GM21723 (cell line): ENCODE data around the gene GRIA2.
"Not testable (repeated sequence)": the region's sequence is repeated elsewhere in the genome, so short reads cannot be mapped to it uniquely, and the experiment has no call there.

Experiments
- ATAC-seq: cut with Tn5 transposase; IDR thresholded peaks from one replicate; pipeline ENCODE4 v1.9.1; 2021; ENCODE audit warnings: mild to moderate bottlenecking, moderate library complexity; ENCODE audit not compliant: unreplicated experiment

GRIA2 gene

DNA sequence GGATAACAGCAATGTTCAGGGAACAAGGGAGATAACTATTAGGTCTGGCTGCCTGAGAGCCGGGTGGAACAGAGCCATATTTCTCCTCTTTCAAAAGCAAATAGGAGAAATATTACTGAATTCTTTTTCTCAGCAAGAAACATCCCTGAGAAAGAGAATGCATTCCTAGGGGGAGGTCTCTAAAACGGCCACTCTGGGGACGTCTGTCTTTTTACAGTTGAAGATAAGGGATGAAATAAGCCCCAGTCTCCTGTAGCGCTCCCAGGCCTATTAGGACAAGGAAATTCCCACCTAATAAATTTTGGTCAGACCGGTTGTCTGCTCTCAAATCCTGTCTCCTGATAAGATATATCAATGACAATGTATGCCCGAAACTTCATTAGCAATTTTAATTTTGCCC is 37.6 kb downstream of the GRIA2 start:
- ATAC-seq = not testable (repeated sequence)

DNA sequence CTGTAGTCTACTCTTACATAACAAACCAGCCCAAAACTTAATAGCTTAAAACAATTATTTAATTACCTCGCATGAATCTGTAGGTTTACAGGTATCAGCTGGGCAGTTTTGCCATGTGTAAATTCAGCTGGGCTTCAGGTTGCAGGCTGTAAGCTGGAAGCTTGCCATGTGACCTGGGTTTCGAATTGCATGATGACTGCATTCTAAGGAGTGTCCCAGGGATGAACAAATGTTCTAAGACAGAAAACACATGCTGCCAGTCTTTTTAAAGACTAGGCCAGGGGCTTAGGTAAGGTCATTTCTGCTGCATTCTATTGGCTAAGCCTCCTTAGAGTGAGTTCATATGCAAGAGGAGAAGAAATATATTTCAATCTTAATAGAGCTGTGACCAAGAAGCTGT is 44.8 kb downstream of the GRIA2 start:
- ATAC-seq = no peak

DNA sequence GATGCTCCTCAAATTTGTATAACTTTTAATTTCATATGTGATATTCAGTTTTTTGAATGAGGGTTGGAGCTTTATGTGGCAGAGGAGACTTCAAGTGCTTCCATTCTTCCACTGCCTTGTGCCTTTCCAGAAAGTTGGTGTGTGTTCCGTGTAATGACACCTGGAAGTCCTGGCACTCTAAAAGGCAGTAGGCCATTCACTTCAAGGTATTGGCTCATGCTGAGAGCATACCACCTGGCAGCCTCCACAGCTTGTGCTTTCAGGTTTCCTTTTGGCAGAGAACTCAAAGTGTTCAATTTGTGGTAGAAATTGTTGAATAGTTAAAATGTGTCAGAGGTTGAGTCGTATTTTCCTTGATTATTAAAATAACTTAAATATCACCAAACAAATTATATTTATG is 49.6 kb downstream of the GRIA2 start:
- ATAC-seq = no peak

DNA sequence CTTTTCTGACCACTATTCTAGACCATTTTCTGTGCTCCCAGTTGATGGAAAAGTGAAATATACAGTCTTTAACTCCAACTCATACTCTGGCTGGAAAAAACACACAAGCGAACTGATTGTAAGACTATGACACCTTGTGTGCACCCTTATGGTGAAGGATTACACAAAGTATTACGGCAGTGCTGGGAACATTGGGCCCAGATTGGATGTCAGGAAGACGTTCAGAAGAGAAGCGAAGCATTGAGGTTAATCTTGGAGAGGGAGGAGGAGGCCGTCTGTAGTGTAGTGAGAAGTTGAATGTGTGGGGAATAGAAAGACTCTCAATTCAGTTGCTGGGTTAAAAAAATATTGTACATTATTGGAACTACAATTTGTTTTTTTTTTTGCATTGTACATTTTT is 50.0 kb downstream of the GRIA2 start:
- ATAC-seq = no peak

DNA sequence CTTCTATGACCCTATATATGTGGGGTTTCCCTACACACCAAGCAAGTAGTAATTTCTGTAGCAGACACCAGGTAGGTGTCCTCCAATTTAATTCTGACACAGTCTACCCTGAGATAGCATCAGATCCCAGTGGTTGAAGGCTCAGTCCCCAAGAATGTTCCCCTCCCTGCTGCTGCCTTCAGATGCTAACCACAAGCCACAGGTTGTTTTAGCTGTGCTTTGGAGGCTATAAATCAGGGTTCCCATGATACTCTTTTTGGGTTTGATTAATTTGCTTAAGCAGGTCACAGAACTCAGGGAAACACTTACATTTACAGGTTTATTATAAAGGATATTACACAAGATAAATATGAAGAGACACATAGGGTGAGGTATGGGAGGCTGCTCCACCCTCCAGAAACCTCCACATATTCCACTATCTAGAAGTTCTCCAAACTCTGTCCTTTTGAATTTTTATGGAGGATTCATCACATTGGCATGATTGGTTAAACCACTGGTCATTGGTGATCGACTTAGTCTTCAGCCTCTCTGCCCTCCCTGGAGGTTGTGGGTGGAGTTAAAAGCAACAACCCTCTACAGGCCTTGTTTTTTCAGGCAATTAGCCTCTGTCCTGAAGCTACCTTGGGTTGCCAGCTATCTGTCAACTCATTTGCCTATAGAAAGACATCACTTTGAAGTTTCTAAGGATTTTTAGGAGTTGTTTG is 50.8 kb downstream of the GRIA2 start:
- ATAC-seq = no peak

DNA sequence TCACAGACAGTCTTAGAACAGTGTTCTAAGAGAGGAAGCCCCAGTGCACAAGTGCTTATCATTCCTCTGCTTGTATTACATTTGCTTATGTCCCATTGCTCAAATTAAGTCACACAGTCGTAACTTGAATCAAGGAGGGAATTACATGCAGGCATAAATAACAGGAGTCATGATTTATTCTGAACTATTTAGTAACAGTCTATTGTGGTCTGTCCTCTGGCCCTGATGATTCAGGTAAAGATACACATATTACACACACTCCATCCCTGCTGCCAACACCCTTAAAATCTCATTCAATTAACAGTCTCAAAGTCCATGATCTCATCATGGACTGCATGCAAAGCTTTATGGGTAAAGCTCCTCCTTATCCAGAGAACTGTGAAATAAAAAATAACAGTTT is 60.1 kb downstream of the GRIA2 start:
- ATAC-seq = no peak

DNA sequence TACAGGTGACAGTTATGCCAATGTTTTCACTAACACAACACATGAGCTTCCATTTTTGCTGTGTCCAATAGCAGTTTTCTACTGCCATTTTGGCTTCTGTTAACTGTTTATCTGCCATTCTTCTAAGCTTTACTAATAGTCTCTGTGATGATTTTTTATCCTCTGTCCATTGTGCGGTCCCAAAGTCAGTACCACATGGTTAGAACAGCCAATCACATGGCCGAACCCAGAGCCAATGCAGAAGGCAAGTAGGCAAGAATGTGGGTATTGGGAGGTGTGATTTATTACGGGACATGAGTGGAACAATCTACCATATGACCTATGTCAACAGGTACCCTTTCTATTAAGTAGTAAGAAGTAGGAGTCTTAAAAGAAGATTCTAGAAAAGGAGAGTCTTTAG is 61.5 kb downstream of the GRIA2 start:
- ATAC-seq = no peak

DNA sequence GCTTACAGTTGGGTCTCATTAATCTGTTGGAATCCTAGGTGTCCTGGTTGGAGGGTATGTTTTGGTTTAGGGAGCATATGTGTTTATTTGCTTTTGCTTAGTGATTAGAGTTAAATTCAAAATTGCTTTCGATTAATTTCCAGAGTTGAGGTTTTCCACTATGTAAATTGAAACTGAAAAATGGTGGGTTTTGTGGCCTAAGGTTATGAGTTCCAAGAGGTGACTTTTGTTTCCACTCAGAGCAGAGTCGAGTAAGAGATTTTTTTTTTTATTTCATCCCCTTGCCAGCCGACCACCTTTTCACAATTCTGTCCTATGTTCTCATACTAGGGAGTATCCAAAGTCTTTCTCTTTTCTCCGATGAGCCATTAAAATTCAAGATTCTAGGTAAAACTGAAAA is 66.9 kb downstream of the GRIA2 start:
- ATAC-seq = no peak

DNA sequence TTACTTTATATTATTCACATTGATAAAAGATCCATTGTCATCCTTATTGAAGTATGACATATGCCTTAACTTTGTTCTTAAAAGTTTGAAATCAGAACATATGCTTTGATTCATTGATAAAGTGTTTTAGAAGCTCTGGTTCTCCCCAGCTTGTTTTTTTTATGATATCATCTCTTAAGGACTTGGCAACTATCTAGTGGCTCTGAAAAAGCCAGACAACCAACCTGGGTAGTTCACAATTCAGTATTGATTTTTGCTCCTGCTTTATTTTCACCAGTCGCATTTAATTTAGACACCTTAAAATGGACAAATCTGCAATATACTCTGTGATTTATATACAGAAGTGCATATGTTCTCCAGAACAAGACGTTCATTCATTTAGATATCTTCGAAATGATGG is 70.1 kb downstream of the GRIA2 start:
- no peak for ATAC-seq

DNA sequence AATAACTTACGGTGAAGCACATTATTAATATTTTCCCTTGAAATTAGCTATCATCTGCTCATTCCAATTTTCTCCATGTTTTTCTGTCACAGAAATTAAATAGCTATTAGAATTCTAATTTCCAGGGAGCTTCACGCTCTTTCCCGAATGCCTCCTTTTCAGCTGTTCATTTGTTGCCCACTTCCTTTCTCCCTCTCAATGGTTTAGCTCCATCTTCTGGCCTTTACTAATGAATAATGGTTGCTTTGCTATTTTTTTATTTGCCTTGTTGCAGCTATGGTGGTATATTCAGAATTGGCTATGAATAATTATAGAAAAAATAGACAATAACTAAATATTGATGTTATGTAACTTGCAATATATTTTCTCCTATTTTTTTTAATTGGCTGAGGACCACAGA is 70.5 kb downstream of the GRIA2 start:
- ATAC-seq = no peak

DNA sequence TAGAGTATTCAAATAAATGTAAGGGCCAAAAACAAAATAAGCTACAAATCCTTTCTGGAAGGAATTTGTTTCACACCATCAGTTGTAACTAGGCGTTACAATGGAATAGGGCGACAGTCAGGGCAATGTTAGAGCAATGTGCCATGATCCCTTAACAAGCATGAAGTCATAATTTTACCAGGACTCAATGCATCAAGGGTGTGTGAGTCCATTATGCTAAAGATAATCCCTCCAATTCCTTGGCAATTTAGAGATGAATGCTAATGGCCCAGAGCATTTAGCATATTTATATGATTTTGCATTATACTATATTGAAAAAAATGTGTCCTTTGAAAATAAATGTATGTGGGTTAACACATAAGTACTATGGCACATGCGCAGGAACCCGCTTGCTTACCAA is 73.1 kb downstream of the GRIA2 start:
- no peak for ATAC-seq

DNA sequence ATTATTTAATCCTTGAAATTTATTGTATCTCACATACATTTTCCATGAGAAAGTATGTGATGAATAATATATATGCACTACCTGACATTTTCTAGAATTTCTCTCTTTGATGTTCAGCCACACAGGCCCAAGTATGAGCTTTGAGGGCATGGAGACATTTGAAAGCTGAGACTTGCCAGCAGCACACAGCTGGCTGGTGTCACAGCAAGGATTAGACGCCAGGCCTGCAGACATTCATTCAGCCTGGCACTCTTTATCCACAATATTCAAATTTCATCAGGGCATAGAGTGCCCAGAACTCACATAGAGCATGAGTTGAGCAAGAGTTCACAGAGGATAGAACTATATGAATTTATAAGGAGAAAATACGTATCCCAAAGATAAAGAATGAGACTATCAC is 74.0 kb downstream of the GRIA2 start:
- ATAC-seq = no peak

DNA sequence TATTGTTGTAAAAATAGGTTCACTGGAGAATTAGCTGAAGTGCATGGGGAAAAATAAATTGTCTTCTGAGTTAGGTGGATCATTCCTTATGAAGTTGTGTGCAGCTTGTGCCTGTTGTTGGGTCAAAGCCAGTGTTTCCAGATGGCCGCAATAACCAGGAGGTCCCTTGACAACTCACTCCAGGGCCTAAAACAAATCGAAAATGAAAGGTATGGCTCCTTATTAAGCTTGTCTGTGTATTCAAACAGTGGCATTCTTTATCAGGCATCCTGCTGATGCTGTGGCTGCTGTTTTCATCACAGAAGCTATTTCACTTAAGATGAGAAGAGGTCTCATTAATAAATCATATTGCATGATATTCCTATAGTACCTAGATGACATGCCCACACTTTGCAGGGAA is 80.2 kb downstream of the GRIA2 start:
- ATAC-seq = no peak

DNA sequence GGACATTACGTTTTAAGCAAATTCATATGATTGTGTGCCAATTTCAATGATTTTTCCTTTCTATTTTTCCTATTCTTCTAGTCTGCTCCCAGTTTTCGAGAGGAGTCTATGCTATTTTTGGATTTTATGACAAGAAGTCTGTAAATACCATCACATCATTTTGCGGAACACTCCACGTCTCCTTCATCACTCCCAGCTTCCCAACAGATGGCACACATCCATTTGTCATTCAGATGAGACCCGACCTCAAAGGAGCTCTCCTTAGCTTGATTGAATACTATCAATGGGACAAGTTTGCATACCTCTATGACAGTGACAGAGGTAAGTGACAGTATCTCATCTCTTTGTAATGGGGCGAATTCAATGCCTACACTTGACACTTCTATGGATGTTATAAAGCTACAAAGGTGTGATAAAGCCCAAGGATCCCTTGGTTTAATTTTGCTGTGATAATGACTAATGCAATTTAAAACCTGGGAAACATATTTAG is 83.0 kb downstream of the GRIA2 start:
- no peak for ATAC-seq

DNA sequence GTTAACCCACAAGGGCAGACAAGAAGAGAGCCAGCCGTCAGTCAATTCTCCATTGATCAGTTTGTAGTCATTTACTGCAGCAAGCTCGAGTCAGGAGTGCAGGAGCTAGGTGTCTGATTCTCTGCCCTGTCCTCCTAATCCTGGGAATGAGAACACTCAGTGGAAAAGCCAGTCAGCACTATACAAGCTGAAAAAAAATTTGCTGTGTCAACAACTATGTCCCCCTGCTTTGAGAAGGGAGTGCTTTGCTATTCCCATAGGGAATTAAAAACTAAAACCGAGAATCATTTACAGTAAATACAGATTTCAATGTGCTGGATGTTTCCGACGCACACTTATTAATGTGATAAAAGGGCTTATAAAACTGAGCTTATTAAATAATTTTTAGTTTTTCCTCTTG is 84.2 kb downstream of the GRIA2 start:
- ATAC-seq = no peak

DNA sequence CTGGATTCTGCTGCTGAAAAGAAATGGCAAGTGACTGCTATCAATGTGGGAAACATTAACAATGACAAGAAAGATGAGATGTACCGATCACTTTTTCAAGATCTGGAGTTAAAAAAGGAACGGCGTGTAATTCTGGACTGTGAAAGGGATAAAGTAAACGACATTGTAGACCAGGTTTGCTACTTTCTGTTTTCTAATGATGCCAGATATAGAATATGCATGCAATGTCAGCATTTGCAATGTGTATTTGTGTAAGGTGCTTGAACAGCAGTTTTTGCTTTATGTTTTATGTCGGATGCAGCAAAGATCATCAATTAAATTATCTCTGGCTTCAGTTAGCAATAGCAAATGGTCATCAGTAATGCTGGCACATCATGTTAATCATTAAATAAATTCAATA is 92.2 kb downstream of the GRIA2 start:
- no peak for ATAC-seq

DNA sequence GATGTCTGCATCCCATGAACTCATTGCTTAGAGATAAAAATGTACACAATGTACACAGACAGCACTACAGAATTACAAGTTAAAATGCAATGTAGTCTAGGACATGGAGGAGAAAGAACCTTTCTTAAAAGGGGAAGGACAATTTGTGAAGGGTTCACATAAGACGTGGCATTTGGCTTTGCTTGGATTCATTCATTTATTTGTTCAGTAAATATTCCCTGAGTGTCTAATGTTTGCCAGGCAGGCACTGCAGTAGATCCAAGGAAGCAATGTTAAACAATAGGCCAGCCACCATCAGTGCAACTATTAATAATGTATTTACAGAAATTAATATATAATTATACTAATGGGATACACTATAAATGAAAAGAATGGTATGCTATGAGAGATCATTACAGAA is 94.4 kb downstream of the GRIA2 start:
- no peak for ATAC-seq

DNA sequence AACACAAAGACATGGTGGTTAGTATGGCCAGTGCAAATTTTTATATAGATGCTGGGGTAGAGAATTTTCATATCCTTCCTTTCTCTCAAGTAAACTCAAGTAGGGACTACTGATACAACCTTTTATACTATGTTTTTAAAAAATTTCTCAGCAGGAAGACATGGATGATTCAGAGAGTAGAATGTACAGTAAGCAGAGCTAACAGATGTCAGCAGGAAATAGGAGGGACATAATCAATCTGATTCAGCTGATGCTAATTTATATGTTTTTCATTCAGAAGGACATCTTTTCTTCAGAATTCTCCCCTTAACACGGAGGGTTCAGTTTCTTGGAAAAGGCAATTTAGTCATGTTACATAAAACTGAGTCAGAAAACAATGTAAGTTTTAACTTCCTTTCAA is 95.4 kb downstream of the GRIA2 start:
- no peak for ATAC-seq

DNA sequence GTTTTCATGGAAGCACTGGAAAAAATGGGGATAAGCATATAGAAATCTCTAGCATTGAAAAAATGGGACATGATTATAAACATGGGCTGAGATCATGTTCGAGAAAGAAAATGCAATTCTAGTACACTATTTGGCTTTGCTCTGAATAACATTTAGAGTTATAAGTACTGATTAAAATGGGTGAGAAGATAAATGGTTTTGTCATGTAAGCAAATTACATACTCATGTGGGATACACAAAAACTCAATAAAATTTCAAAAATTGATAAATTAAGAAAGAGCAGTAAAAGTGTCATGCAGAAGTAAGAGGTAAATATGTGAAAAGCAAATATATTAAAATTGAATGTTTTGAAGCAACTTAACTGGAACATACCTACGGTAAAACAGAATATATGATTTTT is 99.6 kb downstream of the GRIA2 start:
- ATAC-seq = no peak

DNA sequence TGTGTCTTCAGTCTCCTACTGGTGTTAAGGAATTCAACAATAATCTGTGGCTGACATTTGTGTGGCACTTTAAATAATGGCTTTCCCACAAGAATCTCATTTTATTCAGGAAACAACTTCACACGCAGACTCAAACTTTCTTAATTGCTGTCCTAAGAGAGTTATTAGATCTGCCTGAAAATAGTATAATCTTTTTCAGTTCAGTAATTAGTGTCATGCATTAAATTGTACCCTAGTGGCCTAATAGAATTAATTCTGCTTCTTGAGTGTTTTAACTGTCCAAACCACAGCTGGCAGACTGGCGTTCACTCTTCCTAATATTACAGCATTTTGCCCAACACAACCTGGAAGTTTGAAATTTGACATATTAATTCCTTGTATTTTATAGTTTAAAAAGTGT is 107.1 kb downstream of the GRIA2 start:
- no peak for ATAC-seq

DNA sequence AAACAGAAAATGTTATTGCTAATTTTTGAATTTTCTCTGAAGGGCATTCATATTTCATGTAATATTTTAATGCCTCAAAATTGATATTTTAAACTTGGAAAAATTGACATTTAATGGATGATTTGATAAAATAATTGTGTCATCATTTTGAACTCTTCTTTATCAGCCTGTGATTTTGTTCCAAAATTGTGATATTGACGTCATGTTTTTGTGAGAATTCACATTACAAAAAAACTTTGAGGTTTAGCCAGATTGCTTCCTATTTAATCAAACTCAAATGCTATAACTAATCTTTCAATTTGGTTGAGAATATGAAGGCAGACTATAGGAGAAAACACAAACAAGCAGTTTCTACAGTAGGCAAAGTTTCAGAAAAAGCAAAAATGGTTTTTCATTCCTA is 137.4 kb downstream of the GRIA2 start:
- ATAC-seq = no peak

DNA sequence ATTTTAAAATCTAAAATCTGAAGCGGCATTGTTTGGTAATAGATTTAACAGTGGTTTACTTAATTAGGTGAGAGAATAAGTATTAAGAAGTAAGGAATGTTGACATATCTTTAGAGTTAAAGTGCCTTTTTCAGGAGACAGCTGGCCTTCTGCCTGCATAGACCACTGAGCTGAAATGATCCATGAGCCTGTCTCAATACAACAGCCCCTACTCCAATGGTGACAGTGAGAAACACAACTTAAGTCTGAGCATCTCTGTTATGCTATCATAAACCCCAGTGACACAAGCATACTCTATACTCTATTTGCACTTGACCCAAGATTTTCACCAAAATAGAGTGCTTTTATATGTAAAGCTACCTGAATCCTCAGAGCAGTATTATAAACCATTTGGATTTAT is 137.9 kb downstream of the GRIA2 start:
- ATAC-seq = no peak

DNA sequence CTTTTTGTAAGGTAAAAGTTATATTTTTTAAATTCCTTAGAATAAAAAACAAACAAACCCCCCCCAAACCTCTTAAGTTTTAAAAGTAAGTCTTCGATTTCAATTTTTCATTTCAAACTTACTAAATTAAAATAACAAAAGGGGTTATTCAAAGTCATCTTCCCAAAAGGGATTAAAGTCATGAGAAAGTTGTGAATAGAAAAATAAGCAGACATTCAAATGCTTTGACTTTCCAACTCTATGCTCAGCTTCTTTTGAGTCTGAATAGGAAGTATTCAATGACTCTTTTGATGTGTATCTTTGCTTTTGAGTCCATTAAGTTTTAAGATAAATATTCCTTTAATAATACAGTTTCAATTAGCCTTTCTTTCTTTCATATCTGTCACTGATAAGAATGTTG is 138.3 kb downstream of the GRIA2 start:
- no peak for ATAC-seq
